ENCODE results near the gene SUN1. TPM values are rescaled to one million over a fixed set of nuclear protein-coding genes. Genes with fewer than 3 reads are reported as not detected.

Gene SUN1
- total and polyA plus RNA-seq, 10 of the 15 experiments (the other 5 are each of a cell fraction or from before 2014, with no cell fraction given): 27.8 to 107 (median 65.8) TPM

DNA sequence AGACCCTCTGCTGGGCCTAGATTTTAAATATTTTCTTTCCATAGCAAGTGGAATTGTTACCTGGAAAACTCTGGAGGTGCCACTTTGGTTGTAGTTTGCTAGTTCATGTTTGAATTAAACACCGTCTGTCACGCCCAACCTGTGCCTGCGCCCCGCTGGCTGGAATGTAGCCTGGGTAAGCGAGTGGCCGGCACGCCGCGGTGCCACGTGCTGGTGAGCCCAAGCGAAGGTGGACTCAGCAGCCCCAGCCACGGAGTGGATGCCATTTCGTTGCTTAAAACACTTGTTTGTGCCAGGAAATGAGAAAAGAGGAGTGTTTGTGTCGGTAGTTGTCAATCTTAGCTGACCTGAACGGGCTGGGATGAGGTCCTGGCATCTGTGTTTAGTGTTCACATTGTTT is 46.8 kb downstream of the SUN1 start:
- no peaks in the 10 kb centered on the region for H3K27me3 ChIP-seq (replicated peaks in 1 of 2; ENCODE audit: control insufficient read depth in 2 of 2, insufficient read depth in 2 of 2, low read length in 1 of 2)
- ATAC-seq: no peak
- SMC1A ChIA-PET (ENCODE audit: uncharacterized antibody, unreplicated experiment): no interaction called here
- WGBS (ENCODE audit: insufficient coverage, insufficient replicate concordance, low lambda C conversion rate, missing lambda C conversion rate): 95% methylated on average over 15 of the region's 15 CpGs
- in situ Hi-C loops (cut with MboI): no loop called here
- RAD21 ChIA-PET (ENCODE audit: unreplicated experiment): no interaction called here
- H3K9ac ChIP-seq (ENCODE audit: control insufficient read depth, insufficient read depth, low read length): no peak overlapping the region
- H3K9me3 ChIP-seq (replicated peaks; ENCODE audit: control insufficient read depth, insufficient read depth, low read length): no peaks in the 10 kb centered on the region; the same call in 2 of the 3 replicates
- no peak overlapping the region for H2AFZ ChIP-seq (ENCODE audit: control insufficient read depth, low read depth, low read length)
- no peak for TF ChIP-seq ATF7 (IDR thresholded peaks at IDR 0.05; ENCODE audit: low read depth)
- TF ChIP-seq SREBF2 (IDR thresholded peaks at IDR 0.05; ENCODE audit: low read length): no peak
- no peak for TF ChIP-seq MEF2B (IDR thresholded peaks at IDR 0.05; ENCODE audit: partially characterized antibody, poor library complexity, severe bottlenecking)
- TF ChIP-seq CBX5 (IDR thresholded peaks at IDR 0.05; ENCODE audit: low read depth): no peak
- no peak for TF ChIP-seq EZH2 (IDR thresholded peaks at IDR 0.05; ENCODE audit: borderline replicate concordance, control insufficient read depth, low read depth, low read length)
- no peak for TF ChIP-seq IRF4 (IDR thresholded peaks at IDR 0.05; ENCODE audit: low read depth, low read length)
- no peak for TF ChIP-seq NFIC (IDR thresholded peaks at IDR 0.05; ENCODE audit: low read depth, low read length)
- TF ChIP-seq, protein P1, sequence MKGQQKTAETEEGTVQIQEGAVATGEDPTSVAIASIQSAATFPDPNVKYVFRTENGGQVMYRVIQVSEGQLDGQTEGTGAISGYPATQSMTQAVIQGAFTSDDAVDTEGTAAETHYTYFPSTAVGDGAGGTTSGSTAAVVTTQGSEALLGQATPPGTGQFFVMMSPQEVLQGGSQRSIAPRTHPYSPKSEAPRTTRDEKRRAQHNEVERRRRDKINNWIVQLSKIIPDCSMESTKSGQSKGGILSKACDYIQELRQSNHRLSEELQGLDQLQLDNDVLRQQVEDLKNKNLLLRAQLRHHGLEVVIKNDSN (IDR thresholded peaks at IDR 0.05; ENCODE audit: borderline replicate concordance, extremely low read length, insufficient read depth, low read depth, low read length): no peak
- no peak for TF ChIP-seq CHD2 (IDR thresholded peaks at IDR 0.05; ENCODE audit: borderline replicate concordance, low read depth, low read length)
- no peak for TF ChIP-seq NRF1 (conservative IDR thresholded peaks at IDR 0.05; ENCODE audit: low read depth, low read length)
- no peak for TF ChIP-seq LARP7 (IDR thresholded peaks at IDR 0.05)
- no peak for TF ChIP-seq SIN3A (IDR thresholded peaks at IDR 0.05; ENCODE audit: low read depth, low read length)
- no peak for TF ChIP-seq NR2C1 (IDR thresholded peaks at IDR 0.05)
- POLR2A ChIA-PET: no interaction called here
- H3K4me2 ChIP-seq (ENCODE audit: control insufficient read depth, insufficient read depth): no peak overlapping the region
- intact Hi-C loops (cut with micrococcal nuclease; ENCODE audit: unreplicated experiment): loop anchor here (10.0 kb wide), 1 partner anchor 354 kb away; no protein-coding TSS in a partner anchor
- no peaks in the 10 kb centered on the region for H3K4me1 ChIP-seq (ENCODE audit: control insufficient read depth, insufficient read depth, low read length)
- H4K20me1 ChIP-seq (ENCODE audit: control insufficient read depth, insufficient read depth): peaks cover 3% of the 10 kb centered on the region; the same call in 1 of the 2 replicates
- H3K36me3 ChIP-seq (ENCODE audit: control insufficient read depth in 2 of 2, insufficient read depth in 2 of 2, low read length in 1 of 2): peaks cover 0 to 3% of the 10 kb centered on the region in 2 experiments; a peak in 3 of 4 replicates
- H3K4me3 ChIP-seq: peak overlapping the region; percentile 22; the same call in 1 of the 2 replicates
- peaks cover 48% of the 10 kb centered on the region for H3K79me2 ChIP-seq (ENCODE audit: control insufficient read depth, insufficient read depth, low read length)
- no peak for FAIRE-seq
- CTCF ChIA-PET: interaction anchor here (0.9 kb wide), 1 partner anchor 297 kb away, joined by 3 read pairs; no protein-coding TSS in a partner anchor
- no peak overlapping the region for H3K27ac ChIP-seq (ENCODE audit: control insufficient read depth, insufficient read depth)
- no peak for DNase-seq (ENCODE audit: low read depth, low spot score)
- BruUV-seq (replicated peaks): no TSS peak
